GM12878 (cell line): ENCODE results near the gene PCSK1N.

Source experiments
- CEBPB ChIP-seq, 2 experiments: fragments of 150-350 bp in 1 of 2; IDR thresholded peaks; 2 replicates each; pipeline ENCODE4 v1.6.1; 2012 to 2014; ENCODE audit warnings: low read depth in 2 of 2, low read length in 2 of 2, borderline replicate concordance in 1 of 2, inconsistent platforms in 1 of 2
- EZH2 ChIP-seq: IDR thresholded peaks from 2 replicates; pipeline ENCODE4 v1.6.1; 2012; ENCODE audit warnings: low read depth, mild to moderate bottlenecking, control low read depth, inconsistent platforms, low read length, borderline replicate concordance; ENCODE audit not compliant: control insufficient read depth
- FOS ChIP-seq: IDR thresholded peaks from 3 replicates; pipeline ENCODE4 v1.6.1; 2011; ENCODE audit warnings: borderline replicate concordance; ENCODE audit not compliant: insufficient read length; ENCODE audit errors: extremely low read depth
- POLR2A ChIP-seq: IDR thresholded peaks from 2 replicates; pipeline ENCODE4 v1.6.1; 2011; ENCODE audit warnings: low read depth, mild to moderate bottlenecking, low read length
- POLR2AphosphoS2 ChIP-seq: IDR thresholded peaks from 2 replicates; pipeline ENCODE4 v1.6.1; 2011; ENCODE audit warnings: low read depth, mild to moderate bottlenecking, low read length, improper control_type of control experiment, moderate library complexity
- POLR2AphosphoS5 ChIP-seq: IDR thresholded peaks from 2 replicates; pipeline ENCODE4 v1.6.1; 2011; ENCODE audit warnings: mild to moderate bottlenecking, low read length, inconsistent platforms
- SP1 ChIP-seq: IDR thresholded peaks from one replicate; pipeline ENCODE4 v1.6.1; 2011; ENCODE audit warnings: low read depth, low read length
- ZNF384 ChIP-seq: IDR thresholded peaks from 2 replicates; pipeline ENCODE4 v1.6.1; 2012; ENCODE audit warnings: low read depth, mild to moderate bottlenecking, low read length, improper control_type of control experiment, borderline replicate concordance

GRCh38 chrX:48801280-48802088 lies 33.9 kb downstream of the PCSK1N start, which contains the start of gene HDAC6:
- TF ChIP-seq FOS (no peak), SP1 (peak; percentile 79), POLR2AphosphoS2 (no peak), EZH2 (no peak), ZNF384 (no peak), CEBPB (IDR thresholded peaks at IDR 0.05; ENCODE audit: borderline replicate concordance in 1 of 2, low read depth in 2 of 2, low read length in 2 of 2) (no peak), POLR2AphosphoS5 (peak; percentile 65), POLR2A (peak; percentile 75)
